NCI-H2196 treated with DMSO at 0.1 percent for 48 hours (cell line): ENCODE data around the gene PBX4.
A peak's percentile ranks its signal among the peaks of the same experiment; 100 is the strongest.
"Not testable (repeated sequence)": the region's sequence is repeated elsewhere in the genome, so short reads cannot be mapped to it uniquely, and the experiment has no call there.

ENCODE experiments used
- DNase-seq: peaks from one replicate; lab custom pipeline; 2025; ENCODE audit not compliant: unreplicated experiment; lab: John Stamatoyannopoulos, UW

PBX4 gene

DNA sequence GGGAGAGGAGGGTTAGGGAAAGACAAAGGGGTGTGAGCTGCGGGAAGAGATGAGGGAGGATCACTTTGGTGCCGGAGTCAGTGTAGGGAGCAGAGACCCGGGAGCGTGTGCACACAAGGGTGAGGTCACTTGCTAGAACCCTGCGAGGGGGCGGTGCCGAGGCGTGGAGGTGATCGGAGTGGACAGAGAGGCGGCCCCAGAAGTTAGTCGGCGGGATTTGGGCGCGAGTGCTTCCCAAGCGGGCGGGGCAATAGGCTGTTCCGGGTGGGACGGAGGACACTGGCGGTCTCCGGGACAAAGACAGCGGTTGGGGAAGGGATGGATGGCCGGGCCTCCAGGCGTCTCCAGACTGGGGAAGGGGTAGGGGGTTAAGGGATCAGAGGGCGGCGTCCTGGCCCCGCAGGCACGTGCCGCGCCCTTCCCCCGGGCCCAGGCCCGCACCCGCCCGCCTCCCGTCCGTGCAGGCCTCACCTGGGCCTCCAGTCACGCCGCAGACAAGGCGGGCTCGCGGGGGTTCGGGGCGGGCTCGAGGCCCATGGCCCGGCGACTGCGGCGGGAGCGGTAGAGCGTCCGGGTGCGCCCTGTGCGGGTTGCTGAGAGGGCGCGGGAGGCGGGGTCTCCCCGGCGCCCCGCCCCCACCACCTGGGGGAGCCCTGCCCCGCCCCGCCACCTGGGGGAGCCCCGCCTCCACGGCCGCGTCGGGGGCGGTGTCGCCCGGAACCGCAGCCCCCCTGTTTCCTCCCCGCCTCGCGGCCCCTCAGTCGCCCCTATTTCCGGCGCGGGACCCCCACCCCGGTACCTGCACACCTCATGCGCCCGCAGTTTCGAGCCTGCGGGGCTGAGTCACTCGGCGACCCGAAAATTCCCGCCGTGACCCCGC is 9.4 kb upstream of the PBX4 start, which contains the start of gene LPAR2:
Gene LPAR2, minus strand, starts transcription at position 600 of the 880 bp plus-strand sequence. CDS start 945 bp downstream, outside the sequence.
- DNase-seq: peak; percentile 56

DNA sequence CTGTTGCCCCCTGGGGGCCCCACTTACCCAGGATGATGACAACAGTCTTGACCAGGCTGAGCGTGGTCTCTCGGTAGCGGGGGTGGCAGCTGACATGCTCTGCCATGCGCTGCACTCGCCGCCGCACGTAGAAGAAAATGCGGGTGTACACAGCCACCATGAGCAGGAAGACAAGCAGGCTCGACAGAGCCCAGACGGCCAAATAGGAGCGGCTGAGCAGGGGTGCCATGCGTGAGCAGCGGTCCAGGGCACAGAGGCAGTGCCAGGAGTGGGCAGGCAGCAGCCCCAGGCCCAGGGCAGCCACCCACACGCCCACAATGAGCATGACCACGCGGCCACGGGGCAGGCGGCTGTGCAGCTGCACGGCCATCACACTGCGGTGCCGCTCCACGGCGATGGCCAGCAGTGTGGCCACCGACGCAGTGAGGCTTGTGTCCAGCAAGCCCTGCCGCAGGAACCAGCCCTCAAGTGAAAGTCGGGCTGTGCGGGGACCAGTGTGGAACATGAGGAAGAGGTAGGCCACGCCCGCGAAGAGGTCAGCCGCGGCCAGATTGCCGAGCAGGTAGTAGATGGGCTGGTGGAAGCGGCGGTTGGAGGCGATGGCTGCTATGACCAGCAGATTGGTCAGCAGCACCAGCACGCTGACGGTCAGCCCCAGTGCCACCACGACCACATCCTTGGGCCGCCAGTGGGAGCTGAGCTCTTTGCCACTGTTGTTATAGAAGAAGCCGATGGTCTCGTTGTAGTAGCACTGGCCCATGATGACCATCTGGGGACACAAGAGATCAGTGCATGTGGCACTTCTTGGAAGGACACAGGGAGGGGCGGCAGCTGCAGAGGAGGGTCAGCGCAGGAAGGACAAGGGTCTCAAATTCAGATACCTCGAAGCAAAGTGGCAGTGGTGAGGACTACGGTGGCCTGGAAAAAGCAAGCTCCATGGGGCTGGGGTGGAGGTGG is 8.3 kb upstream of the PBX4 start:
- no peak for DNase-seq

DNA sequence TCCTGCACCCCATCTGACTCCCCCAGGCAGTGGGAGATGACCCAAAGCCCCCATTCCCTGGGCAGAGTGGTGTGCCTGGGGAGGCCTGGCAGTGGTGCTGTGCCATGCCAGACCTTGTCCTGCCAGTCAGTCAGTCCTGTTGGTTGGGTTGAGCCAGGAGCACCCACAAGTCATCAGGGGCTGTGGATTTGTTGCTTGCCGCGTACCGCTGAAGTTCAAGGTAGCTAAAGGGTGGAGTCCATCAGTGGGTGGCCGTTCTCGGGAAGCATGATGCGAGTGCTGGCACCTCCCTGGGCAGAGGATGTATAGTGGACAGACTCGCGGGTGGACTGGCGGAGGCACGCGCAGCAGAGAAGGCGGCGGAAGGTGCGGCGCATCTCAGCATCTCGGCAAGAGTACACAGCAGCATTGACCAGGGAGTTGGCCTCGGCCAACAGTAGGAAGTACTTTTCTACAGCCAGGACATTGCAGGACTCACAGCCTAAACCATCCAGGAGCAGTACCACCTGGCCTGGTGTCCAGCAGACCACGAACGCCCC is 5.6 kb upstream of the PBX4 start:
- no peak for DNase-seq

DNA sequence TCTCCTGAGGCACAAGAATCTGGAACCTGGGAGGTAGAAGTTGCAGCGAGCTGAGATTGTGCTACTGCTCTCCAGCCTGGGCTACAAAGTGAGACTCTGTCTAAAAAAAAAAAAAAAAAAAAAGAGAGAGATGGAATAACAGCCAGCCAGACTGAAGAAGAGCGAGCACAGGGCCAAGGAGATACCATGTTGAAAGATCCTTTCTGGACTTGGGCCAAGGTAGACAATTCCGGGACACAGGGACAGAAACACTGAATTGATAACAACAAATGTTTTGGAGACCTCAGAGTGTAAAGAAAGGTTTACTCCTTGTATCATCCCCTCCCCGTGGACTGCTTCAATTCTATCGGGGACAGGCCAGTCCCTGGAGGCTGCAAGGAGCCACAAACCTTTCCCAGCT is 4.9 kb upstream of the PBX4 start:
- no peak for DNase-seq

DNA sequence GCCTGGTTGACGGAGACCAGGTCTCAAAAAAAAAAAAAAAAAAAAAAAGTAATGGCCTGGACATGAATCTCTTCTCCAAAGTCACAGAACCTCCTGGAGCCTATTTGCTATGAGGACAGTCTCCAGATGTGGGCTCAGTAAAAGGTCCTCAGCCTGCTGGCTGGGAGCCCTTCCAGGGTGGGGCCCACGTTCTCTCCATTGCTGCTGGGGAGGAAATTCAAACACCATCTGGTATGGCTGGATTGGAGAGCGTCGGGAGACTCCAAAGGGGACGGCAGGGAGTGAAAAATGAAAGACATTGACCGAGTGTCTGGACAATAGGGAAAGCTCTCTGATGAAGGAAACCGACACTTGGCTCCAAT is 1.3 kb upstream of the PBX4 start:
- DNase-seq: no peak

DNA sequence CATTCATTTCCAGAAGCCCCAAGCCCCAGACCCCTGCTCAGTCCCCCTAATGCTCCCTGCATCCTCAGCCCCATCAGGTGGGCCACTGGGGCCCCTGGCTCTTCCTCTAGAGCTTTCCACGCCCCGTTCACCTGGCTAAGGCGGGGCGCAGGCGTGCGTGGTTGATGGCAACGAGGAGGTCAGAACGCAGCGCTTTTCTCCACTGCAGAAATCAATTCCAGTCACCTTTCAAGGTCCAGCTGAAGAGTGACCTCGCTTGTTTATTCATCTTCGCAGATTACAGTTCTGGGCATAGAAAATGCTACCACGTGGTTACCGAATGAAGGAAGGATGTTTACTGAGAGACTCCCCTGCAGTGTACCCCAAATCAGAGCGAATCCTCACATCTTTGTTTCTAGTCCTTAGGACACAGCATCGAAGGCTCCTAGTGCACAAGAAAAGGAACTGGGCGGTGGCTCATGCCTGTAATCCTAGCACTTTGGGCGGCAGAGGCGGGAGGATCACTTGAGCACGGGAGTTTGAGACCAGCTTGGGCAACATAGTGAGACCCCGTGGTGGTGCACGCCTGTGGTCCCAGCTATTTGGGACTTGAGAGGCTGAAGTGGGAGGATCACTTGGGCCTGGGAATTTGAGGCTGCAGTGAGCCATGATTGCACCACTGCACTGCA is 828 bp upstream of the PBX4 start:
- peak; percentile 7 for DNase-seq

DNA sequence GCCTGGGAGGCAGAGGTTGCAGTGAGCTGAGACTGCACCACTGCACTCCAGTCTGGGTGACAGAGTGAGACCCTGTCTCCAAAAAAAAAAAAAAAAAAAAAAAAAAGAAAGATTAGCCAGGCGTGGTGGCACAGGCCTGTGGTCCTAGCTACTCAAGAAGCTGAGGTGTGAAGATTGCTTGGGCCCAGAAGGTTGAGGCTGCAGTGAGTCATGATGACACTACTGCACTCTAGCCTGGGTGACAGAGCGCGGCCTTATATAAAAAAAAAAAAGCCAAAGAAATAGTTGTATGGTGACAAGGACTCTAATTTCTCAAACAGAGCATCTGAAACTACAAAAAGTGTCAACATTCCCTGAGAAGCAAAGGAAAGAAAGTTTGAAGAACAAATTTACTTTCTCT is 3.4 kb downstream of the PBX4 start:
- DNase-seq: no peak

DNA sequence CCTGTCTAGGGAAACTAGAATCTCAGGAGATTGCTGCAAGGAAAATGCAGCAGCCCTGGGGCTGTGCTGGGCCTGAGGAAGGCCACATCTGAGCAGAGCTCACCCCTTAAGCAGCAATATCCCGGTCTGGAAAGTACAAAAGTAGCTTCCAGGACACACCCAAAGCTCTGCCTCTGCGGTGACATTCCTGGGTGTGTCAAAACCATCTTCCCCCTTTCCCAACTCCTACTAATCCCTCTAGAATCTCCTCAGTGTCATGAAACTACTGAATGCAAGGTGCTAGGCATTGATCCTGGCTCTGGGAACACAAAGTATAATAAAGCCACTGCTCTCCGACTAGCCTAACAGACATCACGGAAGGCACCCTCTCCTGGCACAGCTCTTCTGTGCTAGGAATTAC is 5.0 kb downstream of the PBX4 start:
- DNase-seq: no peak

DNA sequence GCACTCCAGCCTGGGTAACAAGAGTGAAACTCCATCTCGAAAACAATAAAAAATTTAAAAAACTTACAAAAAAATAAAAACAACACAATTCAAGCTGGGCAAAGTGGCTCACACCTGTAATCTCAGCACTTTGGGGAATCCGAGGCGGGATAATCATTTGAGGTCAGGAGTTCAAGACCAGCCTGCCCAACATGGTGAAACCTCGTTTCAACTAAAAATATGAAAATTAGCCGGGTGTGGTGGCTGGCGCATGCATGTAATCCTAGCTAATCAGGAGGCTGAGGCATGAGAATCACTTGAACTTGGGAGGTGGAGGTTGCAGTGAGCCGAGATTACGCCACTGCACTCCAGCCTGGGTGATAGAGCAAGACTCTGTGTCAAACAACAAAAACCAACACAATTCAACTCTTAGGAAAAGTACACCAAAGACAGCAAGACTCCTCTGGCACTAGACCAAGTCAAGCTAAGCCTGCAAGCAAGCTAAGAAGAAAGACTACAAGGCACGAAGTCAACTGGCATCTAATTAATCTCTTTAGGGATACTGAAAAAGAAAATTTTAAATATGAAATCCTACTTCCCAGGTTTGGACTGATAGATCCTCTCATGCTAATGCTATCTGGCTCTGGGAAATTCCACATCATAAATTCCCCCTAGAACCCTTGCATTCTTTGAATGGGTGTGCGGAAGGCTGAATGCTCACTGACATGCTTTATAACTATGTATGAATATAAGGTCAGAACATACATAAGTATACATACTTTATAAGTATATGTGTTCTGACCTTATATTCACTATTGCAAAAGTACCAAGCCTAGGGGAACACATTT is 7.9 kb downstream of the PBX4 start:
- DNase-seq: no peak

DNA sequence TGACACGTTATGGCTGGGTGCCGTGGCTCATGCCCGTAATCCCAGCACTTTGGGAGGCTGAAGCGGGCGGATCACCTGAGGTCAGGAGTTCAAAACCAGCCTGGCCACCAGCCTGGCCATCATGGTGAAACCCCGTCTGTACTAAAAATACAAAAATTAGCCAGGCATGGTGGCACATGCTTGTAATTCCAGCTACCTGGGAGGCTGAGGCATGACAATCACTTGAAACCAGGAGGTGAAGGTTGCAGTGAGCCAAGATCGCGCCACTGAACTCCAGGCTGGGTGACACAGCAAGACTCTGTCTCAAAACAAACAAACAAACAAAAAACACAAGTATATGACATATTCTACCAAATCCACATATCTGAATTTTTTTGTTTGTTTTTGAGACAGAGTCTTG is 11.8 kb downstream of the PBX4 start:
- DNase-seq: not testable (repeated sequence)

DNA sequence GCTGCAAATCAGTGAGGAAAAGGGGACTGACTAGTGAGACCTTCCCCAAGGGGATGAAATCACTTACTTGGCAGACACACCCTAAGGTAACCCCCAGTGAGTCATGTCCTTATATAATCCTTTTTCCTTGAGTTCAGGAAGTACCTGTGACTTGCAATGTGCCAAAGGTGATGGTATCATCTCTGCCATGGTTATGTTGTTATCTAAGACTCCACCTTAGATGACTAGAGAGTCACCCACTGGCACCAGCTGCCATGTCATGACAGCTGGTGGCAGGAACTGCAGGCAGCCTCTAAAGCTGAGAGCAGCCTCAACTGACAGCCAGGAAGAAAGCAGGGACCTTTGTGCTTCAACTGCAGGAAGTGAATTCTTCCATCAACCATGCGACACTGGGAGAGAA is 12.5 kb downstream of the PBX4 start:
- no peak for DNase-seq

DNA sequence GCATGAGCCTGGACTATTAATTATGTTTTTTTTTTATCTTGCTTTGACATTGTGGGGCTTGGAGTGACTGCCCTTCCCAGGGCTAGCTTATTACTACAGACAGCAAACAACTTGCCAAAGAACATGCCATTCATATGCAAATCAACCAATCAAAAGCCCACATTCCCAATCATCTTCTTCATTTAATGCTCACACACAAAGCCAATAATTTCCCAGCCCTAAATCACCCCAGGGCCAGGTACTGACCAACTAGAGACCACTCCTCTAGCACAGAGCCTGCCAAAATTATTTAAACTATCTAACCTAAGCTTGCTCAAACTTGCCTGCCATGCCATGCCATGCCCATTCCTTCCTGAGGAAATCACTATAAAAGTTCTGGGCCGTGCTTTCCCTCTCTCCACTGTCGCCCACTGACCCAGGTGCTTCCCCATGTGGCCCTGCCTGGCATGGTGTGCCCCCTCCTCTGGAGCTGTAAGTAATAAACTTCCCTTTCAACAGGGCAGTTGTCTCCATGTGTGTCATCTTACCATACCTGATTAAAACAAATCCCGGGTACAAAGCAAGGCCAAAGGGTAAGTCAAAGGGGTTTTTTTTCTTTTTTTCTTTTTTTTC is 15.7 kb downstream of the PBX4 start:
- DNase-seq: no peak

DNA sequence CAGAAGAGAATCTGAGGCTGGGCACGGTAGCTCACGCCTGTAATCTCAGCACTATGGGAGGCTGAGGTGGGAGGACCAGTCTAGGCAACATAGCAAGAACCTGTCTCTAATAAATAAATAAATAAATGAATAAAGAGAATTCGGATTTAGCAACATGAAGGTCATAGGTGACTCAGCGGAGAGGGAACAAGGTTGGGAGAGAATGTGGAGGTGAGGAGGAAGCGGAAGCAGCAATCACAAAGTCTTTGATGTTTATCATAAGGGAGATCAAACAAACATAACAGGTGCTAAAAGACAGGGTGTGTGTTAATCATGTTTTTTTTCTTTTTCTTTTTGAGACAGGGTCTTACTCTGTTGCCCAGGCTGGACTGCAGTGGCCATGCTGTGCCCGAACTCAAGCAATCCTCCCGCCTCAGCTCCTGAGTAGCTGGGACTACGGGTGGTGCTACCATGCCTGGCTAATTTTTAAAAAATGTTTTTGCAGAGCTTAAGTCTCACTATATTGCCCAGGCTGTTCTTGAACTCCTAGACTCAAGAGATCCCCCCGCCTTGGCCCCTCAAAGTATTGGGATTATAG is 16.3 kb downstream of the PBX4 start:
- DNase-seq: no peak

DNA sequence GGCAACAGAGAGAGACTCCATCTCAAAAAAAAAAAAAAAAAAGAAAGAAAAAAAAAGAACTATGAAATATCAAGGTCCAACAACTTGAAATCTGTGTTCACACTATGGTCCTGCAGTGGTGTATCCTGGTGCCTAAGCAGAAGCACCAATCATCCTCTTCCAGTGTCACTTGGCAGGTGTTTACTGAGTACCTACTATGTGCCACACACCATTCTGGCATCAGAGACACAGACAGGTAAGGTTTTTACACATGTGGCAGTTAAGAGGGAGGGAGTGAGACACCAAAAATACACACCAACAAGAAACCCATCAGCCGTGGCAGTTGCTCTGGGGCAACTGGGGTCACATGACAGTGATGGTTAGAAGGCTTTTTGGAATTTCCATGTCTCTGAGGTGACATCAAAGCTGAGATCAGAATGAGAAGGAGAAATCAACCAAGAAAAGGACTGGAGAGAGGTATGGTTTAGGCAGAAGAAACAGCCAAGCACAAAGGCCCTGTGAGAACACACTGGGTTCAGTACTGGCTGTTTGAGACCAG is 17.6 kb downstream of the PBX4 start:
- DNase-seq: no peak

DNA sequence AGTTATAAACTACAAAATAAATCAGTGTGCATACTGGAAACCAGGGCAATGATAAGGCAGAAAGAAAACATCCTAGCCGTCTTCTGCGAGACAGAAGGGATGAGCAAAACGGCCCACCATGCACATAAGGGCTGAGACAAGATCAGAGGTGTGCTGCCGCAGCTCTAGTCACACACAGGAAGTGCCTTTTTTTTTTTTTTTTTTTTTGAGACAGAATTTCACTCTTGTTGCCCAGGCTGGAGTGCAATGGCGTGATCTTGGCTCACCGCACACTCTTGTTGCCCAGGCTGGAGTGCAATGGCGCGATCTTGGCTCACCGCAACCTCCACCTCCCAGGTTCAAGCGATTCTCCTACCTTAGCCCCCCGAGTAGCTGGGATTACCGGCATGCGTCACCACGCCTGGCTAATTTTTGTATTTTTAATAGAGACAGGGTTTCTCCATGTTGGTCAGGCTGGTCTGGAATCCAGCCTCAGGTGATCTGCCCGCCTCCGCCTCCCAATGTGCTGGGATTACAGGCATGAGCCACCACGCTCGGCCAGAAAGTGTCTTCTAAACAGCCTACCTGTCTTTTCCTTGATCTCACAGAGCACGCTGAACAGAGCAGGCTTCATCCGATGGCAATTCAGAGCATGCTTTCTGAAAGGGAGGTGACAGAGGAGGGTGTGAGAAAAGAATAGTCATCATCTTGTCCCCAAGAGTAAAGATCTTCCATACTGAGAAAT is 19.6 kb downstream of the PBX4 start:
- DNase-seq: not testable (repeated sequence)

DNA sequence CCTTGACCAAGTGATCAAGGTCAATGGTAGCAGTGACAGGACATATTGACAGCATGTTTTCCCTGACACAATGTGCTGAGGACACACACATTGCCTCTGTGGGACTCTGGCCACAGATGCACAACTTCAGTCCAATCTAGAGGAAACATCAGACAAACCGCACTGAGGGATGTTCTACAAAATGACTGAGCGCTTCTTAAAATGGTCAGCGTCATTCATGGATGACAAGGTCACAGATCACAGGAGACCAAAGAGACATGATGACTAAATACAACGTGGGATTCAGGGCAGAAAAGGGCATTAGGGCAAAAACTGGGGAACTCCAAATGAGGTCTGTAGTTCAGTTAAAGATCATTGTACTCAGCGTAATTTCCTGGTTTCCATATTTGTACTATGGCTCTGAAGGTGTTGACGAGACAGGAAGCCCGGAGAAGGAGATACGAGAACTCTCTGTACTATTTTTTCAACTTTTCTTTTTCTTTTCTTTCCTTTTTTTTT is 20.6 kb downstream of the PBX4 start:
- DNase-seq: no peak

DNA sequence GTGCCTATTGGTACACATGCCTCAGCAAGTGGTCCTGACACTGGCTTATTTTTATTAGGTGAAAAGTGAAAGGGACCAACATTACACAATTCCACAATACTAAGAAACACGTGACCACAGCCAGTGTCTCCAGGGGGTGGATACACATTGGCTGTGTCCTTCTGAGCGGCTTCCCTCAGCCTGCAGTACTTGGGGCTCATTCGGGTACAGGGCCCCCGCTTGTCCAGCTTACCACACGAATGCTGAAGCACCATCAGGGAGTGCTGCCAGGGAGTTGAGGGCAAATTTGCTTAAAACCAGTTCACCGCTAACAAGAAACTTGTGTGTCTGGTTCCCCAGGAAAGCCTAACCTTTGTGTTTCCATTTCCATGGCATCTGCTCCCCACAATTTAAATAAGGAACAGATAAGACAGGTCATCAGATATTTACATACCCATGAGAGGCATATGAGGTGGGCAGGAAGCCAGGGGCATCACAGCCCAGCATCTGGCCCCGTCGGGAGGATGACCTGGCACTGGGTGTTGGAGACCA is 23.3 kb downstream of the PBX4 start:
- no peak for DNase-seq

DNA sequence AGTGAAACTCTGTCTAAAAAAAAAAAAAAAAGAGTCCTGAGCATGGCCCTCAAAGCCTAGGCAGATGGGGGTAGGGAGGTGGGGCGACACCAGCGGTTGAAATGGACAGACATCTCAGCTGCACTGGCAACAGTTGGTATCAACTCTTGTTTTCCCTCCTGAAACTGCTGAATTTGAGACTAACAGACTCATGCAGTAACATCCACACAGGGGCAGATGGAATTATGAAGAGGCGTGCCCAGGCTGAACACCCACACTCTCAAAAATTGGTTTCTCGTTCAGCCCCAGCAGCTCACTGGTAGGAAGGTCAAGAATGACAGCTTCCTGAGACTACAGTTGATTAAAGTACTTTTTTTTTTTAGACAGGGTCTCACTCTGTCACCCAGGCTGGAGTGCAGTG is 24.1 kb downstream of the PBX4 start:
- no peak for DNase-seq
